ENCODE results near the gene SIX5. TPM values are rescaled to one million over a fixed set of nuclear protein-coding genes. Genes with fewer than 3 reads are reported as not detected.

SIX5 gene
- total and polyA plus RNA-seq, 9 of the 15 experiments (the other 6 are each of a cell fraction or from before 2014, with no cell fraction given), result 1.4 to 17.2 (median 7.4) TPM; not detected in 2

DNA sequence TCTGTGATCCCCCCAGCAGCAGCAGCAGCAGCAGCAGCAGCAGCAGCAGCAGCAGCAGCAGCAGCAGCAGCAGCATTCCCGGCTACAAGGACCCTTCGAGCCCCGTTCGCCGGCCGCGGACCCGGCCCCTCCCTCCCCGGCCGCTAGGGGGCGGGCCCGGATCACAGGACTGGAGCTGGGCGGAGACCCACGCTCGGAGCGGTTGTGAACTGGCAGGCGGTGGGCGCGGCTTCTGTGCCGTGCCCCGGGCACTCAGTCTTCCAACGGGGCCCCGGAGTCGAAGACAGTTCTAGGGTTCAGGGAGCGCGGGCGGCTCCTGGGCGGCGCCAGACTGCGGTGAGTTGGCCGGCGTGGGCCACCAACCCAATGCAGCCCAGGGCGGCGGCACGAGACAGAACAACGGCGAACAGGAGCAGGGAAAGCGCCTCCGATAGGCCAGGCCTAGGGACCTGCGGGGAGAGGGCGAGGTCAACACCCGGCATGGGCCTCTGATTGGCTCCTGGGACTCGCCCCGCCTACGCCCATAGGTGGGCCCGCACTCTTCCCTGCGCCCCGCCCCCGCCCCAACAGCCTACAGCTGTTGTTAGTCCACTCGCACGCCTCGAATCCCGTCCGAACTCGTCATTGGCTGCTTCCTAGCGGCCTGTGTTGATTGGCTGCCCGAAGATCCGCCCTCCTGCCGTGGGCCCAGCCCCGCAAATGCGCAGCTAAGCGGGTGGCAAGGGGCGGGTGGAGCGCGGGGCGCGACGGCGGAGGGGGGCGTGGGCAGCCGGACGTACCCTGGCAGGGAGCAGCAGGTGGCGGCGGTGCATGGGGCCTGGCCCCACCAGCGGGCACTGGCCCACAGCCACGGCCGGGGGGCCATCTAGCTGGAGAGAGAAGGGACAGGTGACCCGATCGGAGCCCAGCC is 1.4 kb upstream of the SIX5 start (continued):
- TF ChIP-seq, protein P1, sequence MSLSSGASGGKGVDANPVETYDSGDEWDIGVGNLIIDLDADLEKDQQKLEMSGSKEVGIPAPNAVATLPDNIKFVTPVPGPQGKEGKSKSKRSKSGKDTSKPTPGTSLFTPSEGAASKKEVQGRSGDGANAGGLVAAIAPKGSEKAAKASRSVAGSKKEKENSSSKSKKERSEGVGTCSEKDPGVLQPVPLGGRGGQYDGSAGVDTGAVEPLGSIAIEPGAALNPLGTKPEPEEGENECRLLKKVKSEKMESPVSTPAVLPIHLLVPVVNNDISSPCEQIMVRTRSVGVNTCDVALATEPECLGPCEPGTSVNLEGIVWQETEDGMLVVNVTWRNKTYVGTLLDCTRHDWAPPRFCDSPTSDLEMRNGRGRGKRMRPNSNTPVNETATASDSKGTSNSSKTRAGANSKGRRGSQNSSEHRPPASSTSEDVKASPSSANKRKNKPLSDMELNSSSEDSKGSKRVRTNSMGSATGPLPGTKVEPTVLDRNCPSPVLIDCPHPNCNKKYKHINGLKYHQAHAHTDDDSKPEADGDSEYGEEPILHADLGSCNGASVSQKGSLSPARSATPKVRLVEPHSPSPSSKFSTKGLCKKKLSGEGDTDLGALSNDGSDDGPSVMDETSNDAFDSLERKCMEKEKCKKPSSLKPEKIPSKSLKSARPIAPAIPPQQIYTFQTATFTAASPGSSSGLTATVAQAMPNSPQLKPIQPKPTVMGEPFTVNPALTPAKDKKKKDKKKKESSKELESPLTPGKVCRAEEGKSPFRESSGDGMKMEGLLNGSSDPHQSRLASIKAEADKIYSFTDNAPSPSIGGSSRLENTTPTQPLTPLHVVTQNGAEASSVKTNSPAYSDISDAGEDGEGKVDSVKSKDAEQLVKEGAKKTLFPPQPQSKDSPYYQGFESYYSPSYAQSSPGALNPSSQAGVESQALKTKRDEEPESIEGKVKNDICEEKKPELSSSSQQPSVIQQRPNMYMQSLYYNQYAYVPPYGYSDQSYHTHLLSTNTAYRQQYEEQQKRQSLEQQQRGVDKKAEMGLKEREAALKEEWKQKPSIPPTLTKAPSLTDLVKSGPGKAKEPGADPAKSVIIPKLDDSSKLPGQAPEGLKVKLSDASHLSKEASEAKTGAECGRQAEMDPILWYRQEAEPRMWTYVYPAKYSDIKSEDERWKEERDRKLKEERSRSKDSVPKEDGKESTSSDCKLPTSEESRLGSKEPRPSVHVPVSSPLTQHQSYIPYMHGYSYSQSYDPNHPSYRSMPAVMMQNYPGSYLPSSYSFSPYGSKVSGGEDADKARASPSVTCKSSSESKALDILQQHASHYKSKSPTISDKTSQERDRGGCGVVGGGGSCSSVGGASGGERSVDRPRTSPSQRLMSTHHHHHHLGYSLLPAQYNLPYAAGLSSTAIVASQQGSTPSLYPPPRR (CRISPR knock-in tag; IDR thresholded peaks at IDR 0.05; ENCODE audit: borderline replicate concordance), result no peak
- TF ChIP-seq NBN (IDR thresholded peaks at IDR 0.05; ENCODE audit: low read depth), result 0 out of 2 replicates have a peak, but pooled peaks have one; percentile 38
- TF ChIP-seq MTF1 (CRISPR knock-in tag; IDR thresholded peaks at IDR 0.05; ENCODE audit: borderline replicate concordance), result no peak
- no peak for TF ChIP-seq PHB (CRISPR knock-in tag; IDR thresholded peaks at IDR 0.05)
- TF ChIP-seq DMBX1 (CRISPR knock-in tag; IDR thresholded peaks at IDR 0.05; ENCODE audit: borderline replicate concordance), result no peak
- TF ChIP-seq CREB1 (IDR thresholded peaks at IDR 0.05), result peak; percentile 7; the same call in 1 of the 2 replicates
- TF ChIP-seq CREB1 (CRISPR knock-in tag; IDR thresholded peaks at IDR 0.05), result peak; percentile 81
- 0 out of 2 replicates have a peak, but pooled peaks have one; percentile 80 for TF ChIP-seq SMAD3 (CRISPR knock-in tag; conservative IDR thresholded peaks at IDR 0.05)
- TF ChIP-seq PHF20 (IDR thresholded peaks at IDR 0.05; ENCODE audit: partially characterized antibody), result no peak
- TF ChIP-seq, protein P2, sequence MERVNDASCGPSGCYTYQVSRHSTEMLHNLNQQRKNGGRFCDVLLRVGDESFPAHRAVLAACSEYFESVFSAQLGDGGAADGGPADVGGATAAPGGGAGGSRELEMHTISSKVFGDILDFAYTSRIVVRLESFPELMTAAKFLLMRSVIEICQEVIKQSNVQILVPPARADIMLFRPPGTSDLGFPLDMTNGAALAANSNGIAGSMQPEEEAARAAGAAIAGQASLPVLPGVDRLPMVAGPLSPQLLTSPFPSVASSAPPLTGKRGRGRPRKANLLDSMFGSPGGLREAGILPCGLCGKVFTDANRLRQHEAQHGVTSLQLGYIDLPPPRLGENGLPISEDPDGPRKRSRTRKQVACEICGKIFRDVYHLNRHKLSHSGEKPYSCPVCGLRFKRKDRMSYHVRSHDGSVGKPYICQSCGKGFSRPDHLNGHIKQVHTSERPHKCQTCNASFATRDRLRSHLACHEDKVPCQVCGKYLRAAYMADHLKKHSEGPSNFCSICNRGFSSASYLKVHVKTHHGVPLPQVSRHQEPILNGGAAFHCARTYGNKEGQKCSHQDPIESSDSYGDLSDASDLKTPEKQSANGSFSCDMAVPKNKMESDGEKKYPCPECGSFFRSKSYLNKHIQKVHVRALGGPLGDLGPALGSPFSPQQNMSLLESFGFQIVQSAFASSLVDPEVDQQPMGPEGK (CRISPR knock-in tag; IDR thresholded peaks at IDR 0.05; ENCODE audit: borderline replicate concordance), result peak; percentile 73; the same call in 1 of the 2 replicates
- no peak for TF ChIP-seq POLR2H (tag; IDR thresholded peaks at IDR 0.05; ENCODE audit: low read depth)
- TF ChIP-seq ZNF3 (CRISPR knock-in tag; IDR thresholded peaks at IDR 0.05), result no peak
- peak; percentile 83 to 91 (median 91) for TF ChIP-seq CTCF (IDR thresholded peaks at IDR 0.05 in 2 of 3, conservative IDR thresholded peaks at IDR 0.05 in 1 of 3; ENCODE audit: insufficient read depth in 2 of 3, low read depth in 1 of 3, low read length in 3 of 3)
- TF ChIP-seq EZH2 (IDR thresholded peaks at IDR 0.05; ENCODE audit: borderline replicate concordance, low read depth, low read length), result no peak
- peak; percentile 23; the same call in 1 of the 2 replicates for TF ChIP-seq ZNF431 (CRISPR knock-in tag; IDR thresholded peaks at IDR 0.05)
- TF ChIP-seq PURB (CRISPR knock-in tag; IDR thresholded peaks at IDR 0.05; ENCODE audit: low read depth), result no peak
- TF ChIP-seq SNRNP70 (optimal IDR thresholded peaks at IDR 0.05; ENCODE audit: low read depth, low read length), result no peak
- TF ChIP-seq GTF2F1 (IDR thresholded peaks at IDR 0.05; ENCODE audit: low read depth, low read length), result no peak
- no peak for TF ChIP-seq KHSRP (IDR thresholded peaks at IDR 0.05)
- no peak for TF ChIP-seq TCF7L2 (IDR thresholded peaks at IDR 0.05; ENCODE audit: low read depth, low read length)
